ENCODE results near the gene CERS3. TPM values are rescaled to one million over a fixed set of nuclear protein-coding genes. Genes with fewer than 3 reads are reported as not detected.

The CERS3 gene
- total RNA-seq, result not detected in 2 replicates

DNA sequence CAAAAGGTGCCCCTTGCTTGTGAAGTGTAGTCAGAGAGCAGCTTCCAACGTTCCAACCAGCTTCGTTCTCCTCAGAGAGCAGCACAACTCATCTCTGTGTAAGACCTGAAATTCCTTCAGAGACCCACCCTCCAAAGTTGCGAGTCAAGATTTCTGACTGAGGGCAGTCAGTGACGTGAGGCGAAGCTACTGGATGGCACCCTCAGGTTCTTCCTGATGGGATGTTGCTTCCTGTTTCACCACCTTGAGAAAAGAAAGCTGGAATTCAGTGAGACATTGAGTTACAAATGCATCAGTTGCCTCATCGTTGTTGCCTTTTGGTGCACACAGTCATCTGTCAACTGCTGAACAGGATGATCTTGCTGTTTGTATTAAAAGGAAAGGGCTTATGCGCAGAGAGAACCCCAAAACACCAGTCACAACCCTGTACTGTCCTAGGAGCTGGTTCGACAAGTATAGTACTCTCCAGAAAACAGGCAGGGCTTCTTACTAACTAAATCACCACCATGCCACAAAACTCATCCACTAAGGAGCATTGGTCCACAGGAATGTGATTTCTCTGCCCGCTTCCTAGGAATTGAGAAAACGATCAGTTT lies at the start of gene CERS3:
Gene CERS3, minus strand, starts transcription at position 118 of the 596 bp plus-strand sequence. CDS start 27,101 bp downstream, outside the sequence.
- DNase-seq (ENCODE audit: low read depth in 2 of 2), result no peak

DNA sequence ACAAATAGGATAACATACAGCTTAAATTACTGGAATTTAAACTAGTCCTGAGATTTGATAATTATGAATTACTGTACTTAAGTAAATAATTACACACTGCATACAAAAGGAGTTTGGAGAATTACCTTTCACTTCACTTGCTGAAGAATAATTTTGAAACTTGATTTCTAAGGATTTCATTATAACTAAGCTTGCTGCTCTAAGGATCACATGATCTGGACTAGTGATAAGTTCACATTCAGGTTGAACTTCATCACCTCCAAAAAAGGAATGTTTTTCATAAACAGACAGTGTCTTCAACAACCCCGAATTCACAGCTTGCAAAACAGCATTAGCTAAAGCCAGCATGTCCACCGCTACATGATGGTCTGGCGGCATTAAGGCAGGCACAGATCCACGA lies 44.8 kb upstream of the CERS3 start:
- DNase-seq (ENCODE audit: low read depth in 2 of 2), result no peak

DNA sequence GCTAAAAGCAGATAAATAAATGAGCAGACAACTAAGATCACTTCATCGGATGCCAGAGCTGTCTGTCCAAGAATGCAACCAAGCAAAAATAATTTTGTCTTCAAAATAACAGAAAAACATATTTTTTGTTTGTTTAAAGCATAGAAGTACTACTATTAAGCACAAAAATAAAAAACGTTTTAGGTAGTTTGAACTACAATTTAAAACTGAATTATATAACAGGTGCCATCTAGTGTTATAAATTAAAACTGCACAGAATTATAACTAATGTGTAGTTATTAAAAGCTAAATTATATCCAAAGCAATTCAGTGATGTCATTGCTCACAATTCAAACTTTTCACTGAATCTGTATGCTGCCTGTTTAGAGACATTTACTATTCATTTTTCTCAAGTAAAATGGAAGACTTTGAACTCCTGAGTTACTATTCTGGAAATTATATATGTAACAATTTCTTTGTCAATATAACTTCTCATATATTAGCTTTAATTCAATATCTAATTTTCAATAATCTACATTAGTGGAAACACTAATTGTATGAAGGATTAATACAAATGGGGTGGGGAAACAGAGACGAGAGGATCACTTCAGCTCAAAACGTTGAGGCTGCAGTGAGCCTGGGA lies 43.7 kb upstream of the CERS3 start:
- DNase-seq (ENCODE audit: low read depth in 2 of 2), result peak; percentile 23 to 48

DNA sequence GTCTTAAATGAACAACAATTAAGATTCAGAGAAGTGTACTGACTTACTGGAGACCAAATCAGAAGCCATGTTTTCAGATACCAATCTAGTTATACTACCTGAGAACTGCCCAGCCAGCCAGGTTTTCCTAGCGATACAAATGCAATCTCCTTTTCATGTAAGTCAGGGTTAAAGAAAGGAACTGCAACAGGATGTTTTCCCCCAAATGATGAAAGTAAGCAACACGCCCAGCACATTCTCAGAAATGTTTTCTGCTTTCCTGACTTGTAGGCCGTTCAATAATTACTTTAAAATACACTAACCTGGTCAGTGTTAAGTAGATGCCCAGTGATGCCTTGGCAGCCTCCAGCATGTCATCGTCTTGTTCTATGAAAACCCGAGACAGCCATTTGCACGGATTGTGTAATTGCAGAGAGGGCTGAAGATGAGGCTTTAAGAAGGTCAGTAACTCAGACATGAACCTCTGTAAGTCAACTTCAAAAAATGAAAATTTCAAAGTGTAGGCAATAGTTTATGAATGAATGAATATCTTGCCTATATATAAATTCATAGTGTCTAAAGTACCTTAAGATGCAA lies 42.9 kb upstream of the CERS3 start:
- no peak for DNase-seq (ENCODE audit: low read depth in 2 of 2)

DNA sequence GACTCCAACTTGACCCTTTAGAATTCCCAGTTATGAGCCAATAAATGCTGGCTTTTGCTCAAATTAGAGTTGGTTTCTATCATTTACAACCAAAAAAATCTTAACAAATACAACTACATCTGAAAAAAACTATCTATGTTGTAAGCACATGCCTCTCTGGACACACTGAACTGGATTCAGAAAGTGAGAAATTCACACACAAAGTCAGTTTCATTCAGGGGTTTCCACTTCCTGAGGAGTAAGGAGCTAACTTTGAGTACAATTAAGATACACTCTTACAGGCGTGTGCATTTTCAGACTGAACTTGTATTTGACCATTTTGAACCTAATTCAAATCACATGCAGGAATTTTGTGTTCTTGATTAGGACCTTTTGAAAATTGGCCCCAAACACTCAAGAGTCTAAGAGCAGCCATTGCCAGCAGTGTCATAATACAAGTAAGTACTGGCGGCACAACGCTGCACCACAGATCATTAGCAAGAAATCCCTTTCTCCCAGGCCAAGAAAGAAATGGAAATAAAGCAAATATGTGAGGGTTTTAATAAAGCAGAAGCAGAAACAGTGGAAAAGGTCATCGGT lies 42.1 kb upstream of the CERS3 start:
- no peak for DNase-seq (ENCODE audit: low read depth in 2 of 2)

DNA sequence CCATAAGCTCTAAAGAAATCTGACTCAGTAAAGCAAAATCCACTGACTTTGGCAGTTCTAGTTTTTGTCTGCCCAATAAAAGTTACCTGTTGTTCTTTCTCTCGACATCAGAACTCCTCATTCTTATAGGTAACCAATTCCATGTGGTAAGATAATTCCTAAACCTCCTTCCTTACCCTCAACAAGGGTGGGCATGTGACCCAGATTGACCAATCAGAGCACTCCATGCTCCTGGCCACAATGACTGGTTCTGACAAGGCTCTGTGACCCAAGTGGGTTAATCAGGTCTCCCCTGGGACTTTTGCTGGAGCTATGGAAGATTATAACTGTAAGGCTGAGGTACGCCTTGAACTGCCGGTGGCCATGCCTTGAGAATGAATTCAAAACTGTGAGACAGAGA lies 41.5 kb upstream of the CERS3 start:
- no peak for DNase-seq (ENCODE audit: low read depth in 2 of 2)

DNA sequence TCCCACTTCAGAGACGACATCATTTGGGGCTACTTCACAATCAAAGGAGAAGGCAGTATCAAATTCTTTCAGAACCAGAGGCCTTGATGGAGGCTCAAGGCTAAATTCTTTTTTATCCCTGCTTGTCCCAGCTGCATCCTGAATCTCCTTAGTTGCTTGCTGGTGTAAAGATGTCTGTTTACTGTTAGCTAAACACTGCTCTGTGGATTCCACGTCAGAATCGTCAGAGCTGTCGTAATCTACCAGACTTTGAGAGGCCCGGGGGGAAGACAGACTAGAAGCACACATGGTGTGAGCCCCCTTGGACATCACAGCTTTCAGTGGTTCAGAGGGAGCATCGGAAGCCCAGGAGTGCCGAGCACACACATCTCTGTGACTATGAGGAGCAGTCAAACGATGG lies 40.6 kb upstream of the CERS3 start:
- DNase-seq (ENCODE audit: low read depth in 2 of 2), result no peak

DNA sequence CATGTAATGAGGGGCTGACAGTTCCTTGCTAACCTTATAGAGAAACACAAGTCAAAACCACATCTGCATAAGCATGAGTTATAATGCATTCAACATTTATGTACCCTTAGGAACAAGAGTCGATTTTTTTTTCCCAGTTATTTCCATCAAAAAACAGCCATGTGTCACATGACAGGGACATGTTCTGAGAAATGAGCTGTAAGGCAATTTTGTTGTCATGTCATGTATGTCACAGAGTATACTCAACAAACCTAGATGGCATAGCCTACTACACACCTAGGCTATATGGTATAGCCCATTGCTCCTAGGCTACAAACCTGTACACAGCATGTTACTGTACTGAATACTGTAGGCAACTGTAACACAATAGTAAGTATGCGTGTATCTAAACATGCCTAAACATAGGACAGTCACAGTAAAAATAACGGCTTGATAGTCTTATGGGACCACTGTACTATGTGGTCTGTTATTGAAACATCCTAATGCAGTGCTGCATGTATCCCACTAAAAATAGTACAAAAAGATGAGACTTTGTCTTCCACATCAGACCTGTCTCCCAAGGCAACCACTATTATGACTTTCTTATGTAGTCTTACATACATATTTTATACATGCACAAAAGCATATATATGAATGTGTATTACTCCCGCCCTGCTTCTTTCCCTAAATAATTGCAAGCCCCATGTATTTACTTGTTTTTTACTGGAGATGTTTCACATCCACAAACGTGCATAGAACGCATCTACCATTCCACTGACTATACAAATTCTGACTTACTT lies 38.3 kb upstream of the CERS3 start:
- DNase-seq (ENCODE audit: low read depth in 2 of 2), result no peak

DNA sequence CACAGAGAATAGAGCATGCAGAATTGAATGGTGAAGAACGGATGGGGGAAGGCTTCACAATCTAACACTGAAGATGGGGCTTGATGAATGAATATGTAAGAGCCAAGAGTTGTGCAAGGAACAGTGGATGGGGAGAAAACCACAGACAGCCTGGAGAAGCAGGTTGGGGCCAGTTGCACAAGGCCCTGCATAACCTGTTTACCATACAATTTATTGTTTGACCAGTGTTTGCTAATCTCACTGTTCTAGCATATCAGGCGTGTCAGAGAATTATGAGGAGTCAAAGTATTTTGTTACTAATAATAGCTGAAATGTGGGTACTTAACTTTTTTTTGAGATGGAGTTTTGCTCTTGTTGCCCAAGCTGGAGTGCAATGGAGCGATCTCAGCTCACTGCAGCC lies 36.8 kb upstream of the CERS3 start:
- DNase-seq (ENCODE audit: low read depth in 2 of 2), result no peak

DNA sequence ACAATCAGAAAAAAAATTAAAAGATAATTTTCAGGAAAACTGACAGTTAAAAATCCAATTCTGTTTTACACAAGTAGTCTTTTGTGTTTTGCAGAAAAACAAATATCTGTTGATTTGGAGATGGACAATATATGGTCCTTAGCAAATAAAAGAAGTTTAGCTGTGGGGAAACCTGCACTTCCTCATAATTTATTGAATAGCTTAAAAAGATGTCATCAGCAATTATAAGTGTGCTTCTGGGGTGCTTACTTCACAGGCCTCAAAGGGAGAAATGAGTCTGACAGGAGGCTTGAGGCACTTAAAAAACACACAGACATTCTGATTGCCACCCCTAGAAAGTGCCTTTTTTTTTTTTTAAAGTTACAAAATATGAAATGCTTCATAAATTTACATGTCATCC lies 31.6 kb upstream of the CERS3 start:
- no peak for DNase-seq (ENCODE audit: low read depth in 2 of 2)

DNA sequence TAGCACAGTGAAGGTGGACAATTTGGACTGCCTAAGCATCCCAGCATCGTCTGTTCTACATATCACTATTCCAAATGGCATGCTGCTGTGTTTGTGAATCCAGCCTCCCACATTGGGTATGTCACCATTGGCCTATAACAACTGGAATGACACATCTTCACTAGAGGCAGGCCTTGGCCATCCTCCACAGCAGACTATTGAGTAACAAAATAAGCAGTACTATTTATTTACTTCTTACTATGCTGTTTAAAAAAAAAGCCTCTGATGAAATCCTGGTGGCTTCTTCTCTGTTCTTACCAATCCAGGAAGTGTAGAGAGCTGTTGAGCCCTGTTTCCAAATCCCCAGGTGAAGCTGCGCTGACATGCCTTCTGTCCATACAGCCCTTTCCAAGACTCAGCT lies 30.6 kb upstream of the CERS3 start:
- DNase-seq (ENCODE audit: low read depth in 2 of 2), result no peak

DNA sequence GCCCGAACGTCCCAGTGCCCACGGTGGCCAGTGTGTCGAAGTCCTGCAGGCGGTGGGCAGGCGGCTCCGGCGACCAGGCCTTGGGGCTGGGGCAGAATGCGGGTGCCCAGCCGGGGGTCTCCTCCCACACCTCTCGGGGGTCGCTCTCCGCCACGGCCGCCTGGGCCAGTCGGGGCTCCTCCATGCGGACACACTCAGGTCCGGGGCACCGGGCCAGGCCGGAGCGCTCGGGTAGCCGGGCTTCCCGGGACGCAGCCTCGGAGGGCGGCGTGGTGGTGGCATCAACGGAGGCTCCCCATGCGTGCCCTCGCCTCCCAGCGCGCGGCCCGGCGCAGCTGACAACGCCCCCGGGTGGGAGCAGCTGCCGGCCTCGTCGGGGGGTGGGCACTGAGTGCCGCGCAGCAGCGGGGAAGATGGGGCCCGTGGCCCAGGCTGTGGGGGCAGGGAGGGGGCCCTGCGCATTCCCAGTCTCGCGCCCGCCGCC lies 30.1 kb upstream of the CERS3 start:
- no peak for DNase-seq (ENCODE audit: low read depth in 2 of 2)

DNA sequence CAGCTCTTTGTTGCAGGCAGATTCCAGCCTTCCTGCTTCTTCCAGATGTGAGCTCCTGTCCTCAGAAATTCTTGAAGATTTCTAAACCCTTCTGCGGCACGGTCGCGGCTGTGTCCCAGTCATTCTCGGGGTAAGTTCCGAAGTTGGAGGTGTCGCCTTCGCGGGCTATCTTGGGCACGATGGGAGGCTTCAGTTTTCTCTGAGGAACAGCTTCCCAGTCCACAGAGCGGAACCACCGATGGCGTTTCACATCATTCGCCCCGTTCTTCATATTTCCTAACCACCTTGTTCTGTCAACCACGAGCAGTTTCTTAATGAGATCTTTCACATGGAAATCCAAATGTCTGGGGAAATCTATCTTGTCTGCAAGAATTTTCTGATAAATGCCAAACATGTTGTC lies 24.7 kb upstream of the CERS3 start:
- DNase-seq (ENCODE audit: low read depth in 2 of 2), result no peak

DNA sequence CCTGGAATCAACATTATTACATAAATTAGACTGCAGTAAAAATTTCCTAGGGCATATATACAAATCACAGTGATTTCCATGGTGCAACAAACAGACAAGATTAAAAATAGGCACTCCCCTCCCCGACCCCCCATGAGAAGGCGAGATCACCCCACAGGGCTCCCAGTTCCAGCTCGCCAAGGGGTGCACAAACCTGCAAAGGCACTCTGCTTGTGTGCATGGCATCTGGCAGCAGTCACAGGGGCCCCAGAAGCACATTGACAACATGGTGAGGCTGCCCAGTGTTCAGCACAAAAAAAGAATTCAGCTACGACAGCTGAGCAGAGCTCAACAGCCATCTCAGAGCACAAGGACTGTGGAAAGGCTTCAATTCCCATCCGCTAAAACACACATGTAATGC lies 19.2 kb upstream of the CERS3 start:
- DNase-seq (ENCODE audit: low read depth in 2 of 2), result no peak

DNA sequence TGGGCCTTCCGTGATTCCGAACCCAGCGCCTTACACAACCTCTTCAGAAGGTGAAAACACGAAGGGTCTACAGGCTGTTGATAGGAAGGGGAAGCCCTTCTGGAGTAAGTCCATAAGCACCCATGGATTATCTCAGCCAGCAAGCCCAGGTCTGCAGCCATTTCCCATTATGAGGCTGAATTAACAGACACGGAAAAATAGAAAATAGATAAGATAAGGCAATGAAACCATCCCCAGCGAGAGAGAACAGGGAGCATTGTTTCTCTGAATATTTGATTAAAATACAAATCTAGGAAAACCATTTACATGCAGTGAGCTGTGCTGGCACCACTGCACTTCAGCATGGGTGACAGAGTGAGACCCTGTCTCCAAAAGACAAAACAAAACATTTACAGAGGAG lies 16.2 kb upstream of the CERS3 start:
- no peak for DNase-seq (ENCODE audit: low read depth in 2 of 2)

DNA sequence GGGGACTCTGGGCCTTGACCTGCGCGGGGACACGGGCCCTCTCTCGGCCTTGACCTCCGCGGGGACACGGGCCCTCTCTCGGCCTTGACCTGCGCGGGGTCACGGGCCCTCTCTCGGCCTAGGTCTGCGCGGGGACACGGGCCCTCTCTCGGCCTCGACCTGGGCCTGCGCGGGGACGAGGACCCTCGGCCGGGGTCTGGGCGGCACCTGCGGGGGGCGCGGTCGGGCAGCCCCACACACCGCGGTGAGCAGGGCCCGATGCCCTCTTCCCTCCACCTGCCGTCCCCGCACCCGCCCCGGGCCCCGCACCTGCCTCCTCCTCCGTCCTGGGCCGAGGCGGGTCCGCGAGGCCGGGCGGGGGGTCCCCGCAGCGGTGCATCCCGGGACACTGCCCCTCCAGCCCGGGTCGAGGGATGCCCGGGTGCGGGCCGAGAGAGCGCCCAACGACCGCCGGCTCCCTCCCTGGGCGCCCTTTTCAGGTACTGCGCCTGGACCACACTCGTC lies 15.6 kb upstream of the CERS3 start:
- DNase-seq (ENCODE audit: low read depth in 2 of 2), result no peak

DNA sequence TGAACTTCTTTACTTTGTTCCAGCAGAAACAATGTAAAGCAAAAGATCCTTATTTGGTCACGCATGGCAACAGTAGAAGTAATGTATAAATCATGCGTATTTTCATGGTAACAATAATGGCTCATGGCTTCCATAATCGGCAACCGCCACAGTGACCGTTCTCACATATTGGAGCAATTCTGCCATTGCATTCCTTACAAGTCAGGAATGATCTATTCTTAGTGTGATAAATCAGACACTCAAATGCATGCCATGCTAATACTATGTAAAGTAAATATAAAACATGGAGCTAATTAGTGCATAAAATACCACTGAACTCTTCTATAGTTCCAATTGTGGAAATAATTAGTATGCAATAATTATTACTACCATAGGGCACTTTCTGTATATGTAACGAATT lies 13.5 kb upstream of the CERS3 start:
- no peak for DNase-seq (ENCODE audit: low read depth in 2 of 2)

DNA sequence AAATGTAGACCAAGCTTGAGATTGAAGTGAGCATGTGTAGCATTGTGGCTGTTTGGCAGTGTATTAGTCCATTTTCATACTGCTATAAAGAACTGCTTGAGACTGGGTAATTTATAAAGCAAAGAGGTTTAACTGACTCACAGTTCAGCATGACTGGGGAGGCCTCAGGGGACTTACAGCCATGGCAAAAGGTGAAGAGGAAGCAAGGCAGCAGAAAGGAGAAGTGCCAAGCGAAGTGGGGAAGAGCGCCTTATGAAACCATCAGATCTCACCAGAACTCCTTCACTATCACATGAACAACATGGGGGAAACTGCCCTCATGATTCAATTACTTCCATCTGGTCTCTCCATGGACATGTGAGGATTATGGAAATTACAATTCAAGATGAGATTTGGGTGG lies 8.6 kb upstream of the CERS3 start:
- no peak for DNase-seq (ENCODE audit: low read depth in 2 of 2)

DNA sequence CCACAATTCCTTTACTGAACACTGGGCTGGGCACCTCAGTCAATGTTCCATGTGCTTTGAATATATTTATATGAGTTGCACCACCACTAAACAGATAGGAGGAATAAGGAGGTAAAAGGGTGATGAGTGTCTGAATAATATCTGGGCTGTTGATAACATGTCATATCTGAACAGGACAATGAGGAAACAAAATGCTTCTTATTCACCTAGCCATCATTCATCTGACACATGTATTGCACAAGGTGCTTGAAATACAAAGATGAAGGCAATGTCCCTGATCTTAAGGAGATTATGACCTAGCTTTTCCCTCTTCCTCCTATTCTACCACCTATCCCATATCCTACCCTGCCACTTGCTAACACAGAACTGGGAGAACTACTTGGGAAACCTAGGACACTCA lies 8.0 kb upstream of the CERS3 start:
- DNase-seq (ENCODE audit: low read depth in 2 of 2), result no peak

DNA sequence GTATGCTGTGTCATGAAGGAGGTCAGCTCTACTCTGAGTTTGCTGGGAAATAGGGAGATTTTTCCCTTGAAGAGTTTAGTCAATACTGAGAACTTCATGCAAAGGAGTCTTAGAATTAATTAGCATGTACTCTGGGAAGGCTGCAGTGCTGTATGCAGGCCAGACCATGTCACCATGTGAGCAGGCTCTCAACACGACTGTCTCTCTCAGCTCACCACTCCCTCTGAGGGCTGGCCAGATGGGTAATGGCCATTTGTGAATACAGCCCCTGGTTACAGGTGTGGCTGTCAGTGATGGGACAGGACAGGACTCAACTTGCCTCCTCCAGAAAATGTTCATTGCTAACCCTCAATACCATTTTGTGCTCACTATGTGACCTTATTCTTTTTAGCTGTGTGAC lies 5.1 kb upstream of the CERS3 start:
- DNase-seq (ENCODE audit: low read depth in 2 of 2), result no peak

DNA sequence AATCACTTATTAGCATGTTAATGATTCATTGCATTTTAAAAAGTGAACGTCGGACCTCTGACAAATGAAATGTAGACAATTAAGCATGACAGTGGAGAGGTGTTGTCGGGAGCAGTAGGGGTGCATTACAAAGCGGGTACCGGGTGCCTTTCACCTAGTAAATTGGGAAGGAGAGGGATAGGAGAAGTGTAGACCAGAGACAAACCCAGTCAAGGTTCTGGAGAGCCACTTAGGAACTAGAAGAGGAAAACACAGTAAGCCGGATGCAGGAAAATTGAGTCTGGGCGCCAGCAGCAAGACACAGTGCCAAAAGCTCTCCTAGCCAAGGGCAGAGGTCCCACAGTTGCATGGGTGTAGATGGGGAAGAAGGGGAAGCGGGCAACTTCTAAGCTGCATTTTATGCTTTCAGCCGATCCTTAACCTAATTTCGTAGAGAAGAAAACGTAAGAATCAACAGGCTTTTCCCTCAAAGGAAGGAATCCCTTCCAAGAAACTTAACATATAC lies 3.1 kb upstream of the CERS3 start:
- DNase-seq (ENCODE audit: low read depth in 2 of 2), result no peak

DNA sequence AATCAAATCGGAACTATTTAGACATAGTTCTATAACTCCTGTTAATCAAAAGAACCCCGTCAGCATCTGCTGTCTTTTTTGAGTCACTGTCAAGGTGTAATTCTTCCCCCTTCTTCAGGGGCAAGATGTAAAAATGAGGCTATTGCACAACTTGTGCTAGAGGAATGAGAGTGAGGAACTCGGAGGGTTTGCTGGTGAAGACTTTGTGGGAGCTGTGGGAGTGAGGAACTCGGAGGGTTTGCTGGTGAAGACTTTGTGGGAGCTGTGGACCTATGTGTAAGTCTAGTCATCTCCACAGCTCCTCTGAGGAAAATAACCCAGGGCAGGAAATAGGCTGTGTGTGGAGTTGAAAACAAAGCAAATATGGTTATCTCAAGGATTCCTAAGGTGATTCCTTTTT lies 2.5 kb upstream of the CERS3 start:
- DNase-seq (ENCODE audit: low read depth in 2 of 2), result no peak
